Endothelial cell of umbilical vein (primary cell): Measurements from ENCODE around the gene SPTLC2.

Experiments
- EZH2 ChIP-seq: IDR thresholded peaks from 2 replicates; pipeline ENCODE4 v1.6.1; 2012; ENCODE audit warnings: borderline replicate concordance, low read depth, mild to moderate bottlenecking, moderate library complexity, low read length, inconsistent platforms; ENCODE audit not compliant: severe bottlenecking
- POLR2AphosphoS5 ChIP-seq: IDR thresholded peaks from 2 replicates; pipeline ENCODE4 v1.6.1; 2012; ENCODE audit warnings: low read depth, mild to moderate bottlenecking, control low read depth, low read length, moderate library complexity; ENCODE audit not compliant: insufficient read depth
- TF ChIP-seq, protein P1 (sequence below), 2 donors: IDR thresholded peaks; 1 replicate in 1 of 2; 2 replicates in 1 of 2; pipeline ENCODE4 v1.5.1; 2011; ENCODE audit warnings: low read length in 2 of 2, mild to moderate bottlenecking in 2 of 2, moderate library complexity in 2 of 2, control low read depth in 1 of 2, inconsistent platforms in 1 of 2, low read depth in 1 of 2; ENCODE audit not compliant: insufficient read depth in 1 of 2; ENCODE audit errors: extremely low read depth in 1 of 2

GRCh38 chr14:77544571-77544970, 71.9 kb downstream of the SPTLC2 start:
- TF ChIP-seq, protein P1, sequence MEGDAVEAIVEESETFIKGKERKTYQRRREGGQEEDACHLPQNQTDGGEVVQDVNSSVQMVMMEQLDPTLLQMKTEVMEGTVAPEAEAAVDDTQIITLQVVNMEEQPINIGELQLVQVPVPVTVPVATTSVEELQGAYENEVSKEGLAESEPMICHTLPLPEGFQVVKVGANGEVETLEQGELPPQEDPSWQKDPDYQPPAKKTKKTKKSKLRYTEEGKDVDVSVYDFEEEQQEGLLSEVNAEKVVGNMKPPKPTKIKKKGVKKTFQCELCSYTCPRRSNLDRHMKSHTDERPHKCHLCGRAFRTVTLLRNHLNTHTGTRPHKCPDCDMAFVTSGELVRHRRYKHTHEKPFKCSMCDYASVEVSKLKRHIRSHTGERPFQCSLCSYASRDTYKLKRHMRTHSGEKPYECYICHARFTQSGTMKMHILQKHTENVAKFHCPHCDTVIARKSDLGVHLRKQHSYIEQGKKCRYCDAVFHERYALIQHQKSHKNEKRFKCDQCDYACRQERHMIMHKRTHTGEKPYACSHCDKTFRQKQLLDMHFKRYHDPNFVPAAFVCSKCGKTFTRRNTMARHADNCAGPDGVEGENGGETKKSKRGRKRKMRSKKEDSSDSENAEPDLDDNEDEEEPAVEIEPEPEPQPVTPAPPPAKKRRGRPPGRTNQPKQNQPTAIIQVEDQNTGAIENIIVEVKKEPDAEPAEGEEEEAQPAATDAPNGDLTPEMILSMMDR (IDR thresholded peaks at IDR 0.05; ENCODE audit: extremely low read depth in 1 of 2, insufficient read depth in 1 of 2, low read depth in 1 of 2, low read length in 2 of 2), result no peak
- TF ChIP-seq POLR2AphosphoS5 (no peak), EZH2 (no peak)
